ENCODE results near the gene HOXD12. TPM values are rescaled to one million over a fixed set of nuclear protein-coding genes. Genes with fewer than 3 reads are reported as not detected.
A peak's percentile ranks its signal among the peaks of the same experiment; 100 is the strongest.

HOXD12 gene
- total RNA-seq, 3 donors from 2014 or later (not counting 1 experiment from before 2014, with no cell fraction given), result not detected

DNA sequence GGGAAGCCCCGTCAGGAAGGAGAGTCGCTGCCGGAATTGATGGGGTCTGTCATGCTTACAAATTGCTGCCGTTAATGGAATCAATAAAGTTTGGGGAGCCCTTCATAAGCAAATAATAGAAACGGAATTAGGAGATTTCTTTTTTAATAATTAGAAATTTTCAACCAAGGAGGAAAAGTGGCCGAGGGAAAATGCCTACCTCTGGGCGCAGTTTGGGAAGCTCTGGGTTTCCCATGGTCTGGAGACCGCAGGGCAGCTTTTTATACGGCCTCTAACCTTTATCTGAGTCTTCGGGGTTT is 17.1 kb upstream of the HOXD12 start:
- H3K4me3 ChIP-seq (ENCODE audit: low read length), result no peak overlapping the region
- ATAC-seq (no peak), DNase-seq (no peak)
- peaks cover 69 to 73% of the 10 kb centered on the region in 2 donors for H3K27me3 Mint-ChIP-seq (ENCODE audit: low read depth in 2 of 2)
- peak overlapping the region; percentile 37 for H3K4me3 Mint-ChIP-seq
- TF ChIP-seq, protein P1, sequence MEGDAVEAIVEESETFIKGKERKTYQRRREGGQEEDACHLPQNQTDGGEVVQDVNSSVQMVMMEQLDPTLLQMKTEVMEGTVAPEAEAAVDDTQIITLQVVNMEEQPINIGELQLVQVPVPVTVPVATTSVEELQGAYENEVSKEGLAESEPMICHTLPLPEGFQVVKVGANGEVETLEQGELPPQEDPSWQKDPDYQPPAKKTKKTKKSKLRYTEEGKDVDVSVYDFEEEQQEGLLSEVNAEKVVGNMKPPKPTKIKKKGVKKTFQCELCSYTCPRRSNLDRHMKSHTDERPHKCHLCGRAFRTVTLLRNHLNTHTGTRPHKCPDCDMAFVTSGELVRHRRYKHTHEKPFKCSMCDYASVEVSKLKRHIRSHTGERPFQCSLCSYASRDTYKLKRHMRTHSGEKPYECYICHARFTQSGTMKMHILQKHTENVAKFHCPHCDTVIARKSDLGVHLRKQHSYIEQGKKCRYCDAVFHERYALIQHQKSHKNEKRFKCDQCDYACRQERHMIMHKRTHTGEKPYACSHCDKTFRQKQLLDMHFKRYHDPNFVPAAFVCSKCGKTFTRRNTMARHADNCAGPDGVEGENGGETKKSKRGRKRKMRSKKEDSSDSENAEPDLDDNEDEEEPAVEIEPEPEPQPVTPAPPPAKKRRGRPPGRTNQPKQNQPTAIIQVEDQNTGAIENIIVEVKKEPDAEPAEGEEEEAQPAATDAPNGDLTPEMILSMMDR (IDR thresholded peaks at IDR 0.05), result no peak
- no peak overlapping the region for H3K27ac Mint-ChIP-seq
- H3K27ac ChIP-seq (ENCODE audit: low read length), result no peak overlapping the region
- peaks cover 66% of the 10 kb centered on the region for H3K9me3 ChIP-seq (ENCODE audit: control insufficient read depth, insufficient read depth, low read length)
- H3K27me3 ChIP-seq (ENCODE audit: control insufficient read depth, insufficient read depth, low read length), result peaks cover 88% of the 10 kb centered on the region
- peaks cover 17% of the 10 kb centered on the region for H3K4me1 ChIP-seq (ENCODE audit: control insufficient read depth, insufficient read depth, low read length)
- intact Hi-C loops (cut with micrococcal nuclease), result loop anchor here (5.0 kb wide), 1 partner anchor 1750 kb away; the partner anchor contains the start of gene SP9
- H3K9me3 Mint-ChIP-seq, result peaks cover 5 to 8% of the 10 kb centered on the region in 2 donors
- no peaks in the 10 kb centered on the region for H3K36me3 ChIP-seq (ENCODE audit: control insufficient read depth, insufficient read depth, low read length)
- H3K36me3 Mint-ChIP-seq, result peaks cover 32% of the 10 kb centered on the region
- peaks cover 9 to 23% of the 10 kb centered on the region in 2 donors for H3K4me1 Mint-ChIP-seq
- 6% methylated on average over 8 of the region's 10 CpGs for WGBS (ENCODE audit: insufficient coverage)

DNA sequence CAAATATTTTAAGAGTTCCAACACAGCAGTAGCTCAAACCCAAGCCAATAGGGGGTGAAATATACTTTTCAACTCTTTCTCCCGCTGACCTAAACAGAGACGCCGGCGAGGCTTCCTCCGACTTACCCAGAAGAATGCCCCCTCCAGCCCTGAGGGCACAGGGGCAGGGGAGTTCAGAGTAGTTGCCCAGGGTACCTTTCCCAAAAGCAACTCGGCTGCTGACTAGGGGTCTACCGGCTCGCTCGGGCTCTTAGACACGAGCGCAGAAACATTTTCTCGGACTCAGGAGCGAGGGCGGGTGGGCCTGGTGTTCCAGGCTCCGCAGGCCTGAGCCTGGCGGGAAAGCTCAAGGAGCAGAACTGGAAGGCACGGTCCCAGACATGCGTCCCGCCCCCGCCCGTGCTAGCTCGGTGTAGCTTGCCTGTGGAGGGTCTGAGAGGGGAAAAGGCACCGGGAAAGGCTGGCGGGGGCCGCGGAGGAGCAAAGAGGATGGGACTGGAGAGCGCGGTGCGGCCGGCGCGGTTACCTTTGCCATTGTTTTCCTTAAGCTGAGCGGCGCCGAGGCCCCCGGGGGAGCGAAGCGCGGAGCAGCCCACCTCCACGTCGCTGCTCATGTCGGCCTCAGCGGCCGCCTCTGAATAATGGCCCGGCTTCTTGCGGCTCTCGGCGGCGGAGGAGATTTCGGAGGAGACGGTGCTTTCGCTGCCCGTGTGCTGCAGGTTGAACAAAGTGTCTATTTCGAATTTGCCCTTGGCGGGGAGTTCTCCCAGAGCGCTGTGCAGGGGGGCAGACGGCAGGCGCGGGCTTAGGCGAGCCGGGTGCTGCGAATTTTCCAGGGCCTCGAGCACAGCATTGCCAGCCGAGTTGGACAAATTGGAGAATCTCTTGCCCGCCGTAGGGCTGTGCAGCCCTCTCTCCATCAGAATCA is 16.5 kb upstream of the HOXD12 start:
- peaks cover 73 to 78% of the 10 kb centered on the region in 2 donors for H3K27me3 Mint-ChIP-seq (ENCODE audit: low read depth in 2 of 2)
- Histone ChIP-seq H3K4me1 (ENCODE audit: control insufficient read depth, insufficient read depth, low read length) (peaks cover 21% of the 10 kb centered on the region), H3K36me3 (ENCODE audit: control insufficient read depth, insufficient read depth, low read length) (no peaks in the 10 kb centered on the region), H3K4me3 (ENCODE audit: low read length) (no peak overlapping the region), H3K9me3 (ENCODE audit: control insufficient read depth, insufficient read depth, low read length) (peaks cover 70% of the 10 kb centered on the region), H3K27ac (ENCODE audit: low read length) (no peak overlapping the region), H3K27me3 (ENCODE audit: control insufficient read depth, insufficient read depth, low read length) (peaks cover 91% of the 10 kb centered on the region)
- peak overlapping the region; percentile 22 to 78 for H3K27ac Mint-ChIP-seq
- peaks cover 33% of the 10 kb centered on the region for H3K36me3 Mint-ChIP-seq
- H3K4me3 Mint-ChIP-seq, result peak overlapping the region; percentile 63
- TF ChIP-seq, protein P1 (IDR thresholded peaks at IDR 0.05), result no peak
- 8% methylated on average over 66 of the region's 66 CpGs for WGBS (ENCODE audit: insufficient coverage)
- H3K4me1 Mint-ChIP-seq, result peaks cover 11 to 26% of the 10 kb centered on the region in 2 donors
- DNase-seq (no peak), ATAC-seq (no peak)
- H3K9me3 Mint-ChIP-seq, result peaks cover 5 to 8% of the 10 kb centered on the region in 2 donors
- intact Hi-C loops (cut with micrococcal nuclease), result loop anchor here (5.0 kb wide), 1 partner anchor 1751 kb away; the partner anchor contains the start of gene SP9

DNA sequence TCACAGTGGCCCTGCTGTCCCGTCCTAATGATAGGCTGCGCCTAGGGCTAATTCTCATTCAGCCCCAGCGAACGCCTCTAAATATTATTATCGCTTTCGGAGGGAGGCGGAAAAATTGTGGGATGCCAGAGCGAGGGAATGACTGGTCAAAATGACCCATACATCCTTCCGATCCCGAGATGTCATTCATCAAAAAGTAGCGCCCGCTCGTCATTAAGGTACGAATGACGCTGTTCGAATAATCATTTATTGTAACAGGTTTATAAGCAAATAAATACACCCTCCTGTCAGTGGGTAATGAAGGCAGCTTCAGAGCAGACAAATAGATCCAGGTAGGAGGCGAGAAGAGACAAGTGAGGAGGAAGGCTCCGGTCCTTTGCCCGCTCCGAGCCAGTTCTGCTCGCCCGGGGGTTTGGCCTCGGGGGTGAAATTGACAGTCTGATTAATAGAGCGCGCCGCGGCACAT is 15.8 kb upstream of the HOXD12 start, which contains the start of gene EVX2:
EVX2 (minus strand) TSS at position 167 of the 466 bp plus-strand sequence. CDS start 186 bp downstream, outside the sequence.
- Histone ChIP-seq H3K9me3 (ENCODE audit: control insufficient read depth, insufficient read depth, low read length) (peaks cover 66% of the 10 kb centered on the region), H3K4me1 (ENCODE audit: control insufficient read depth, insufficient read depth, low read length) (peaks cover 25% of the 10 kb centered on the region), H3K27ac (ENCODE audit: low read length) (no peak within 1 kb of the TSS), H3K4me3 (ENCODE audit: low read length) (no peak within 1 kb of the TSS), H3K36me3 (ENCODE audit: control insufficient read depth, insufficient read depth, low read length) (no peaks in the 10 kb centered on the region), H3K27me3 (ENCODE audit: control insufficient read depth, insufficient read depth, low read length) (peaks cover 91% of the 10 kb centered on the region)
- Mint-ChIP-seq H3K4me1 (peaks cover 16 to 25% of the 10 kb centered on the region in 2 donors), H3K4me3 (peak within 1 kb of the TSS; percentile 63), H3K27me3 (ENCODE audit: low read depth in 2 of 2) (peaks cover 73 to 76% of the 10 kb centered on the region in 2 donors), H3K36me3 (peaks cover 25% of the 10 kb centered on the region), H3K9me3 (peaks cover 5 to 8% of the 10 kb centered on the region in 2 donors), H3K27ac (peak within 1 kb of the TSS; percentile 22 to 78)
- TF ChIP-seq, protein P1 (IDR thresholded peaks at IDR 0.05), result no peak
- intact Hi-C loops (cut with micrococcal nuclease), result loop anchor here (5.0 kb wide), 1 partner anchor 1752 kb away; the partner anchor contains the start of gene SP9
- whole genome bisulfite sequencing (ENCODE audit: insufficient coverage), result 28% methylated on average over 27 of the region's 27 CpGs
- ATAC-seq (no peak), DNase-seq (no peak)
